Stimulated activated CD4-positive, alpha-beta T cell treated with anti-CD3 and anti-CD28 coated beads, Interleukin-1b, Interleukin-23, amount 100 ng/mL, for 48 hours (primary cell): ENCODE data around the gene LMAN1L.
A peak's percentile ranks its signal among the peaks of the same experiment; 100 is the strongest.
"Not testable (repeated sequence)": the region's sequence is repeated elsewhere in the genome, so short reads cannot be mapped to it uniquely, and the experiment has no call there.

Experiments used
- DNase-seq: peaks from one replicate; pipeline ENCODE4 v3.0.0-alpha.2; 2020

LMAN1L gene

GRCh38 chr15:74782259-74783071 lies 30.2 kb upstream of the LMAN1L start:
- DNase-seq = peak; percentile 54

- no peak for DNase-seq
These were observed 29.4 kb upstream of the LMAN1L start for GRCh38 chr15:74783072-74783807.

- no peak for DNase-seq
These were observed 28.8 kb upstream of the LMAN1L start for GRCh38 chr15:74783808-74784175.

- DNase-seq = no peak
These were observed 28.0 kb upstream of the LMAN1L start for GRCh38 chr15:74784426-74785193.

- DNase-seq = peak; percentile 56
These were observed 27.2 kb upstream of the LMAN1L start for GRCh38 chr15:74785194-74786032.

- not testable (repeated sequence) for DNase-seq
These were observed 26.6 kb upstream of the LMAN1L start for GRCh38 chr15:74786081-74786480.

- no peak for DNase-seq
These were observed 26.0 kb upstream of the LMAN1L start for GRCh38 chr15:74786551-74787165.

GRCh38 chr15:74787251-74788041 lies 25.2 kb upstream of the LMAN1L start:
- peak; percentile 96 for DNase-seq

- DNase-seq = no peak
These were observed 24.5 kb upstream of the LMAN1L start for GRCh38 chr15:74788042-74788682.

GRCh38 chr15:74788683-74789151 lies 23.9 kb upstream of the LMAN1L start:
- DNase-seq = peak; percentile 53

GRCh38 chr15:74789171-74789631 lies 23.4 kb upstream of the LMAN1L start:
- DNase-seq = no peak

GRCh38 chr15:74789741-74790079 lies 22.9 kb upstream of the LMAN1L start:
- no peak for DNase-seq

GRCh38 chr15:74790080-74790916 lies 22.3 kb upstream of the LMAN1L start:
- peak; percentile 65 for DNase-seq

GRCh38 chr15:74791007-74791406 lies 21.6 kb upstream of the LMAN1L start:
- DNase-seq = no peak

GRCh38 chr15:74791667-74792066 lies 21.0 kb upstream of the LMAN1L start:
- no peak for DNase-seq

- no peak for DNase-seq
These were observed 20.2 kb upstream of the LMAN1L start for GRCh38 chr15:74792227-74793016.

GRCh38 chr15:74793135-74794028 lies 19.3 kb upstream of the LMAN1L start:
- DNase-seq = peak; percentile 58
